ENCODE results near the gene MSI2.

DNA sequence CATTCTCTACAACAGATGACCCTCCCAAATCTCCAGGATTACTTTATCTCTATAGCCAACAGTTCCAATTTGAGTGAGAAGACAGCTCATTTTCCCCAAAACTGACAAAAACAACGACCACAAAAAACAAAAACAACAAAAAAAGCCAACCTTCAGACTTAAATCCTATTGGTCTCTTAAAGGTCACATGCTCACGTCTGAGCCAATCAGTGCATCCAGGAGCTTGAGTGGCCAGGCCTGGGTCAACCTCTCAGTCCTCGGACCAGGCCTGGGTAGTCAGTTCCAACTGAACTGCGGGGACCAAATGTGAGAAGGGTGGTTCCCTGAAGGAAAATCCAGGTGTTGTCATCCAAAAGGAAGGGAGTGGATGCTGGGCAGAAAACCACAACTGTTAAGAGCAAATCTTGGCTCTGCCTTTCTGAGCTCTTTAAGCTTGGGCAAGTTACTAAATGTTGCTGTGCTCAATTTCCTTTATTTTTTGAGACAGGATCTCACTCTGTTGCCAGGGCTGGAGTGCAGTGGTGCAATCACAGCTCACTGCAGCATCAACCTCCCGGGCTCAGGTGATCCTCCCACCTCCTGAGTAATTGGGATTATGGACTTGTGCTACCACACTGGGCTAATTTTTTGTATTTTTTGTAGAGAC is 43.0 kb upstream of the MSI2 start:
- TF ChIP-seq CTCF (IDR thresholded peaks at IDR 0.05; ENCODE audit: low read depth, low read length, poor library complexity, severe bottlenecking) (no peak), EZH2phosphoT487 (IDR thresholded peaks at IDR 0.05; ENCODE audit: borderline replicate concordance, low read length) (no peak)

Measured in DOHH2 (cell line).